WTC11 (cell line): ENCODE results near the gene RASL10A. TPM values are rescaled to one million over a fixed set of nuclear protein-coding genes. Genes with fewer than 3 reads are reported as not detected.

Experiments used
- ATAC-seq: fragments of 200-7000 bp; cut with Tn5 transposase; 2 replicates; pipeline ENCODE4 v1.10.0; 2021; ENCODE audit warnings: mild to moderate bottlenecking, moderate library complexity
- CTCF ChIA-PET: fragments of 300-600 bp; sonication (Branson Sonifier 250); formaldehyde crosslinking; loops from one replicate; lab custom pipeline; 2021; ENCODE audit warnings: antibody characterized with exemption; lab: Charles Lee
- POLR2A ChIA-PET: fragments of 350-600 bp; sonication (Branson Sonifier 250); formaldehyde crosslinking; loops from one replicate; lab custom pipeline; 2021; ENCODE audit warnings: antibody characterized with exemption; lab: Charles Lee
- DNase-seq: peaks from one replicate; pipeline ENCODE4 v3.0.0; 2021; ENCODE audit warnings: low spot score
- H3K27ac Mint-ChIP-seq: 2 replicates; pipeline ENCODE4 v1.8.0; 2021; ENCODE audit warnings: mixed read lengths
- H3K27me3 Mint-ChIP-seq: 2 replicates; pipeline ENCODE4 v1.8.0; 2021; ENCODE audit warnings: low read depth, mild to moderate bottlenecking, moderate library complexity, mixed read lengths
- H3K36me3 Mint-ChIP-seq: 2 replicates; pipeline ENCODE4 v1.8.0; 2021; ENCODE audit warnings: mixed read lengths
- H3K4me1 Mint-ChIP-seq: 2 replicates; pipeline ENCODE4 v1.8.0; 2022; ENCODE audit warnings: mixed read lengths
- H3K4me3 Mint-ChIP-seq: 2 replicates; pipeline ENCODE4 v1.8.0; 2021; ENCODE audit warnings: mild to moderate bottlenecking, moderate library complexity, mixed read lengths
- H3K9me3 Mint-ChIP-seq: 2 replicates; pipeline ENCODE4 v1.8.0; 2021; ENCODE audit warnings: mixed read lengths
- ARID4B ChIP-seq: sonication (generic); formaldehyde crosslinking; IDR thresholded peaks from 2 replicates; pipeline ENCODE4 v1.8.0; 2023; ENCODE audit warnings: missing genetic modification reagents, mild to moderate bottlenecking, borderline replicate concordance
- ATF1 ChIP-seq: sonication (generic); formaldehyde crosslinking; IDR thresholded peaks from 2 replicates; pipeline ENCODE4 v1.8.1; 2023; ENCODE audit warnings: mild to moderate bottlenecking, moderate library complexity, missing genetic modification reagents
- ATF6 ChIP-seq: sonication (generic); formaldehyde crosslinking; IDR thresholded peaks from 2 replicates; pipeline ENCODE4 v1.8.1; 2023; ENCODE audit warnings: mild to moderate bottlenecking, missing genetic modification reagents
- CDX4 ChIP-seq: fragments of 250-450 bp; sonication (Bioruptor Pico); IDR thresholded peaks from 2 replicates; pipeline ENCODE4 v1.9.0; 2021; ENCODE audit warnings: moderate library complexity, mild to moderate bottlenecking, inconsistent platforms, borderline replicate concordance
- CREB1 ChIP-seq: sonication (generic); formaldehyde crosslinking; IDR thresholded peaks from 2 replicates; pipeline ENCODE4 v1.8.0; 2023; ENCODE audit warnings: mild to moderate bottlenecking, missing genetic modification reagents
- ESRRA ChIP-seq: sonication (generic); formaldehyde crosslinking; IDR thresholded peaks from 2 replicates; pipeline ENCODE4 v1.8.1; 2022; ENCODE audit warnings: mild to moderate bottlenecking, missing genetic modification reagents, borderline replicate concordance
- FOXP1 ChIP-seq: sonication (generic); formaldehyde crosslinking; IDR thresholded peaks from 2 replicates; pipeline ENCODE4 v1.8.0; 2022; ENCODE audit warnings: missing genetic modification reagents, mild to moderate bottlenecking, moderate library complexity, borderline replicate concordance
- GRHL2 ChIP-seq: fragments of 250-450 bp; sonication (Bioruptor Pico); IDR thresholded peaks from 2 replicates; pipeline ENCODE4 v1.8.0; 2022; ENCODE audit warnings: mild to moderate bottlenecking, moderate library complexity; ENCODE audit not compliant: insufficient replicate concordance, severe bottlenecking
- KAT7 ChIP-seq: sonication (generic); formaldehyde crosslinking; IDR thresholded peaks from 2 replicates; pipeline ENCODE4 v1.8.1; 2023; ENCODE audit warnings: missing genetic modification reagents, mild to moderate bottlenecking, borderline replicate concordance
- NFATC4 ChIP-seq: fragments of 250-450 bp; sonication (Bioruptor Pico); IDR thresholded peaks from 2 replicates; pipeline ENCODE4 v1.9.0; 2021; ENCODE audit warnings: mild to moderate bottlenecking
- NR3C1 ChIP-seq: sonication (generic); formaldehyde crosslinking; conservative IDR thresholded peaks from 2 replicates; pipeline ENCODE4 v1.8.1; 2023; ENCODE audit warnings: low read depth, mild to moderate bottlenecking, missing genetic modification reagents
- OVOL2 ChIP-seq: fragments of 250-450 bp; sonication (Bioruptor Pico); IDR thresholded peaks from 2 replicates; pipeline ENCODE4 v1.9.0; 2021; ENCODE audit warnings: mild to moderate bottlenecking, borderline replicate concordance
- PRRX2 ChIP-seq: fragments of 250-450 bp; sonication (Bioruptor Pico); IDR thresholded peaks from 2 replicates; pipeline ENCODE4 v1.8.0; 2021; ENCODE audit warnings: mild to moderate bottlenecking
- SOX15 ChIP-seq: fragments of 250-450 bp; sonication (Bioruptor Pico); IDR thresholded peaks from 2 replicates; pipeline ENCODE4 v1.9.0; 2021; ENCODE audit warnings: mild to moderate bottlenecking
- SP1 ChIP-seq: sonication (generic); formaldehyde crosslinking; conservative IDR thresholded peaks from 2 replicates; pipeline ENCODE4 v1.8.1; 2022; ENCODE audit warnings: missing genetic modification reagents
- ZNF423 ChIP-seq: fragments of 250-450 bp; sonication (Bioruptor Pico); IDR thresholded peaks from 2 replicates; pipeline ENCODE4 v2.1.2; 2022; ENCODE audit warnings: mild to moderate bottlenecking, moderate library complexity
- ZNF512 ChIP-seq: sonication (generic); formaldehyde crosslinking; IDR thresholded peaks from 2 replicates; pipeline ENCODE4 v1.8.1; 2022; ENCODE audit warnings: missing genetic modification reagents, borderline replicate concordance
- total RNA-seq: library from RNA; stranded (reverse); gene quantifications from 3 replicates; pipeline ENCODE4 v1.2.3, GENCODE V29; 2021
- TF ChIP-seq, protein P1 (sequence below): sonication (generic); formaldehyde crosslinking; IDR thresholded peaks from 2 replicates; pipeline ENCODE4 v1.8.1; 2023; ENCODE audit warnings: mild to moderate bottlenecking, missing genetic modification reagents, moderate library complexity
- TF ChIP-seq, protein P2 (sequence below): sonication (generic); formaldehyde crosslinking; IDR thresholded peaks from 2 replicates; pipeline ENCODE4 v1.8.1; 2022; ENCODE audit warnings: low read depth, missing genetic modification reagents, borderline replicate concordance

The RASL10A gene
- total RNA-seq, 1 experiment from 2014 or later = 1.6 TPM

DNA sequence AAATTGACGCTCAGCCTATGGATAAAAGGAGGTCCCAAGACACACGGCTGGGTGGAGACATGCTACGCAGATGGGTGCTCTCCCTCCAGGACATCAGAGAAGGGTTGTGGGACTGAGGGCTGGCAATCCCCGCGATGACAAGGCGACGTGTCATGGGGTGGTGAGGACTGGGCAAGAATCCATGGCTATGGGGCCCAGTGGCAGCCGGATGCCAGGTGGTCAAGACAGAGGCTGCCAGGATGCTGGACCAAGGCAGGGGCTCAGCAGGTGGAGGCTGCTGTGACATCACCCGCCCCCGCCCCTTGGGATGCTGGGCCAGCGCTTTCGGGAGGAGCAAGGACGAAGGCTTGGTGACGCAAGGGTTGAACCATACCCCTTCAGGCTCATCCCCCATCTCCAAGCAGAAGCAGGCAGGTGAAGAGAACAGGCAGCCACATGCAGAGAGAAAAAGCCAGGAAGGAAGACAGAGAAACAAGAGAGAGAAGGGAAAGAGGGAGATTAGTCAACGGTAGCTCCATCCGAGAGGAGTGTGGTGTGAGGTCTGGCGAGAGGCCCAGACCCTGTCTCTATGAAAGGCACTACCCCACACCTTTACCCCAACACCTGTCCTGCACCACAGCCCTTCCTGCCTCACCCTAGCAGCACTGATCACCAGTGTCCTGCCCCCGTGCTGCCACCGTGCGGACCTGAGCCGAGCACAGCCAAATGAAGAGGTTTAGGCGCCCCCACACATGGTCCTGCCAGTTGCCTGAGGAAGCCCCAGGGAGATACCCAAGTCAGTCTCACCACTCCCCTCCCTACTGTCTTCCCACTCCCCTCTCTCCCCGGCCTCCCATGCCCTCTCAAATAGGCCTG, 24.1 kb upstream of the RASL10A start:
- H3K36me3 Mint-ChIP-seq = peaks cover 47% of the 10 kb centered on the region
- CTCF ChIA-PET = no interaction called here
- DNase-seq (no peak), ATAC-seq (no peak)
- no peaks in the 10 kb centered on the region for H3K9me3 Mint-ChIP-seq
- no peak overlapping the region for H3K27ac Mint-ChIP-seq
- no peak overlapping the region for H3K4me3 Mint-ChIP-seq
- H3K27me3 Mint-ChIP-seq = no peaks in the 10 kb centered on the region
- POLR2A ChIA-PET = no interaction called here
- TF ChIP-seq CDX4 (CRISPR knock-in tag) = no peak
- no peak for TF ChIP-seq CREB1 (CRISPR knock-in tag)
- TF ChIP-seq PRRX2 = no peak
- no peak for TF ChIP-seq NR3C1 (CRISPR knock-in tag)
- no peak for TF ChIP-seq ESRRA (CRISPR knock-in tag)
- no peak for TF ChIP-seq GRHL2
- H3K4me1 Mint-ChIP-seq = no peaks in the 10 kb centered on the region

DNA sequence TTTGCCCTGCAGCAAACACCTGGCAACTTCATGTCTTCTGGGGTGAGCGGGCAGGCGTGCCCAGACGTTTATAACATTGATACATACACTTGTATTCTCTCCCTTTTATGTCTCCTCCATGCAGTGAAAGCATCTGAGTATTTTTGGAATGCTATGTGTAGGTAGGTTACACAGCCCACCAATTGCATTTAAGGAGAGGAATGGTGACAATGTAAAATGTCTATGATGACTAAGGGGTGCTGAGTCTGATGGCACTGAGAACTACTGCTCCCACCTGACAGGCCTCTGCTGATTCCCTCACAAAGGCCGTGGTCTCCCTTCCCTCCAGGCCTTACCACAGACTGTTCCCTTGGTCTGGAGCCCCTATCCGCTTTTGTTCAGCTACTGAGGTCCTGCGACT, 22.9 kb upstream of the RASL10A start:
- ATAC-seq (no peak), DNase-seq (no peak)
- H3K4me1 Mint-ChIP-seq = no peaks in the 10 kb centered on the region
- no peak overlapping the region for H3K4me3 Mint-ChIP-seq
- H3K9me3 Mint-ChIP-seq = no peaks in the 10 kb centered on the region
- no peaks in the 10 kb centered on the region for H3K27me3 Mint-ChIP-seq
- POLR2A ChIA-PET = no interaction called here
- CTCF ChIA-PET = no interaction called here
- H3K27ac Mint-ChIP-seq = no peak overlapping the region
- H3K36me3 Mint-ChIP-seq = peaks cover 44% of the 10 kb centered on the region
- TF ChIP-seq FOXP1 (CRISPR knock-in tag) (no peak), ZNF423 (CRISPR knock-in tag) (no peak), NFATC4 (CRISPR knock-in tag) (no peak), ESRRA (CRISPR knock-in tag) (no peak), ARID4B (CRISPR knock-in tag) (no peak)

DNA sequence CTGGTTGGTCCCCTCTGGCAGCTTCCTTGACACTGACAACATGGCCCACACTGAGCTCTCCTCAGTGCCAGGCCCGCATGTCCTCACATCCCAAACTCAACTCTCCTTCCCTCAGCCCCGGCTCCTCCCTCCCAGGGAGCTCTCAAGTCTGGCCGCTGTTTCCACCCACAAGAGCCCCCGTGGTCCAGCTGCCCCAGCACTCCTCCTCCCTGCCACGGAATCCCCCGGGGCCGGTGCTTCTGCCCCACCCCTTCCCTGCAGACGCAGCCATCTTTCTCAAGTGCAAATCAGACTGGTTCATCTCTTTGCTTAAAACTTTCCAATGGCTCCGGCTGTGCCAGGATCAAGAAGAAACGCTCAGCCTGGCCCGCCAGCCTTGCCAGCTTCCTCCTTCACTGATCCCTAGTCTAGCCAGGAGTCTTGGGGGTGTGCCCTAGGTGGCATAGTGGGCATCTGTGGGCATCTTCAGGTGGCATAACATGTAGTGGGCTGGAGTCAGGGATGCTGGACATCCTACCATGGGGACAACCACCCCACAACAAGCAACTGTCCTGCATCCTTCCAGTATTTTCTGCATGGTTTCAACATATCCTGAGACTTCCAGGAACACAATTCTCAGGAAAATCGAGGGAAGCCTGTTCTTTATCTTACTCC, 22.3 kb upstream of the RASL10A start:
- H3K27ac Mint-ChIP-seq = no peak overlapping the region
- no peaks in the 10 kb centered on the region for H3K4me1 Mint-ChIP-seq
- no peaks in the 10 kb centered on the region for H3K27me3 Mint-ChIP-seq
- DNase-seq (no peak), ATAC-seq (no peak)
- H3K9me3 Mint-ChIP-seq = no peaks in the 10 kb centered on the region
- POLR2A ChIA-PET = no interaction called here
- no peak overlapping the region for H3K4me3 Mint-ChIP-seq
- CTCF ChIA-PET = interaction anchor here (0.6 kb wide), 1 partner anchor 57 kb away, joined by 3 read pairs; no protein-coding TSS in a partner anchor
- H3K36me3 Mint-ChIP-seq = peaks cover 43% of the 10 kb centered on the region
- TF ChIP-seq ATF6 (CRISPR knock-in tag) (no peak), ATF1 (CRISPR knock-in tag) (no peak), SP1 (CRISPR knock-in tag) (no peak), NR3C1 (CRISPR knock-in tag) (no peak), KAT7 (CRISPR knock-in tag) (no peak), SOX15 (CRISPR knock-in tag) (no peak), OVOL2 (CRISPR knock-in tag) (no peak), ZNF512 (CRISPR knock-in tag) (no peak)
- TF ChIP-seq, protein P1, sequence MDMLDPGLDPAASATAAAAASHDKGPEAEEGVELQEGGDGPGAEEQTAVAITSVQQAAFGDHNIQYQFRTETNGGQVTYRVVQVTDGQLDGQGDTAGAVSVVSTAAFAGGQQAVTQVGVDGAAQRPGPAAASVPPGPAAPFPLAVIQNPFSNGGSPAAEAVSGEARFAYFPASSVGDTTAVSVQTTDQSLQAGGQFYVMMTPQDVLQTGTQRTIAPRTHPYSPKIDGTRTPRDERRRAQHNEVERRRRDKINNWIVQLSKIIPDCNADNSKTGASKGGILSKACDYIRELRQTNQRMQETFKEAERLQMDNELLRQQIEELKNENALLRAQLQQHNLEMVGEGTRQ = no peak
- TF ChIP-seq, protein P2, sequence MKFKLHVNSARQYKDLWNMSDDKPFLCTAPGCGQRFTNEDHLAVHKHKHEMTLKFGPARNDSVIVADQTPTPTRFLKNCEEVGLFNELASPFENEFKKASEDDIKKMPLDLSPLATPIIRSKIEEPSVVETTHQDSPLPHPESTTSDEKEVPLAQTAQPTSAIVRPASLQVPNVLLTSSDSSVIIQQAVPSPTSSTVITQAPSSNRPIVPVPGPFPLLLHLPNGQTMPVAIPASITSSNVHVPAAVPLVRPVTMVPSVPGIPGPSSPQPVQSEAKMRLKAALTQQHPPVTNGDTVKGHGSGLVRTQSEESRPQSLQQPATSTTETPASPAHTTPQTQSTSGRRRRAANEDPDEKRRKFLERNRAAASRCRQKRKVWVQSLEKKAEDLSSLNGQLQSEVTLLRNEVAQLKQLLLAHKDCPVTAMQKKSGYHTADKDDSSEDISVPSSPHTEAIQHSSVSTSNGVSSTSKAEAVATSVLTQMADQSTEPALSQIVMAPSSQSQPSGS (CRISPR knock-in tag) = no peak
